Gastroesophageal sphincter (tissue), 4 donors: ENCODE measurements around the gene BPI. TPM values are rescaled to one million over a fixed set of nuclear protein-coding genes. Genes with fewer than 3 reads are reported as not detected.
A peak's percentile ranks its signal among the peaks of the same experiment; 100 is the strongest.
"Not testable (repeated sequence)": the region's sequence is repeated elsewhere in the genome, so short reads cannot be mapped to it uniquely, and the experiment has no call there.

Experiments used
- ATAC-seq: fragments of 150-250 bp; one replicate; pipeline ENCODE4 v1.9.1; 2016; ENCODE audit warnings: mild to moderate bottlenecking, moderate library complexity
- H3K27ac ChIP-seq, 4 donors: fragments of 200-600 bp; sonication (generic) in 3 of 4; 1 replicate in 3 of 4; 2 replicates in 1 of 4; pipeline ENCODE4 v1.5.1; 2016 to 2019
- H3K27me3 ChIP-seq: fragments of 200-600 bp; sonication (generic); one replicate; pipeline ENCODE4 v1.5.1; 2019
- H3K36me3 ChIP-seq, 2 donors: fragments of 200-600 bp; sonication (generic); one replicate each; pipeline ENCODE4 v1.5.1; 2019; ENCODE audit warnings: control low read depth in 1 of 2
- H3K4me1 ChIP-seq, 3 donors: fragments of 200-600 bp; sonication (generic); 1 replicate in 2 of 3; 2 replicates in 1 of 3; pipeline ENCODE4 v1.5.1; 2016 to 2019; ENCODE audit warnings: control low read depth in 2 of 3
- H3K4me3 ChIP-seq, 2 donors: fragments of 200-600 bp; sonication (generic); one replicate each; pipeline ENCODE4 v1.5.1; 2019; ENCODE audit warnings: mild to moderate bottlenecking in 1 of 2, moderate library complexity in 1 of 2
- H3K9me3 ChIP-seq, 3 donors: fragments of 200-600 bp; sonication (generic); one replicate each; pipeline ENCODE4 v1.5.1; 2017 to 2019; ENCODE audit warnings: control low read depth in 2 of 3
- EP300 ChIP-seq: sonication (generic); formaldehyde crosslinking; IDR thresholded peaks from one replicate; pipeline ENCODE4 v1.6.1; 2017; ENCODE audit warnings: antibody characterized with exemption, mild to moderate bottlenecking
- POLR2A ChIP-seq, 2 donors: fragments of 450-650 bp; IDR thresholded peaks; one replicate each; pipeline ENCODE4 v1.6.1; 2017; ENCODE audit warnings: antibody characterized with exemption in 2 of 2, mild to moderate bottlenecking in 2 of 2, moderate library complexity in 1 of 2
- POLR2AphosphoS5 ChIP-seq: sonication (generic); formaldehyde crosslinking; IDR thresholded peaks from one replicate; pipeline ENCODE4 v1.6.1; 2017; ENCODE audit warnings: antibody characterized with exemption
- WGBS, 2 donors: methylation state at CpG; one replicate each; pipeline ENCODE4 v1.1.5; 2018; ENCODE audit warnings: low coverage in 1 of 2; 5-methylcytosine and 5-hydroxymethylcytosine counted together
- total RNA-seq, 4 donors: library from RNA; depleted of rRNA; stranded (reverse); fragments of >200 nt; gene quantifications; one replicate each; pipeline ENCODE4 v1.1.0, GENCODE V29; 2016
- TF ChIP-seq, protein P1 (sequence below), 4 experiments: fragments of 200-600 bp in 2 of 4; fragments of 450-650 bp in 2 of 4; sonication (generic) in 1 of 4; IDR thresholded peaks; one replicate each; pipeline ENCODE4 v1.5.1; 2017 to 2019; ENCODE audit warnings: antibody characterized with exemption in 4 of 4, mild to moderate bottlenecking in 2 of 4, moderate library complexity in 2 of 4

BPI gene
- total RNA-seq = under 1 TPM in 2 of 4 donors, not detected in 2; 0.27 to 0.47 TPM

DNA sequence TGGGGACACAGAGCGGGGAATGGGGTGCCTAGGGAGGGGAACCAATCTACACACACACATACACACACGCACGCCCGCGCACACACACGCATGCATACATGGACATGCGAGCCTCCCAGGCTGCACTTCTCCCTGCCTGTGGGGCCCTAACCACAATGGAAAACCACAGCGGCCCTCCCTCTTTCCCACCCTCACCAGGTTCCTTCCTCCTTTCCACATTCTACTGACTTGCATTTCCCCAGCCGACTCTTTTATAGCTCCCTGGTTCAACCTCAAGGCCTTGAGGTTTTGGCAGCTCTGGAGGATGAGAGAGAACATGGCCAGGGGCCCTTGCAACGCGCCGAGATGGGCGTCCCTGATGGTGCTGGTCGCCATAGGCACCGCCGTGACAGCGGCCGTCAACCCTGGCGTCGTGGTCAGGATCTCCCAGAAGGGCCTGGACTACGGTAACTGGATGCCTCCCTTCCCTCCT lies at the start of gene BPI:
Gene BPI (plus strand): TSS at position 249 of the 472 bp plus-strand sequence. CDS start 68 bp downstream, at position 317.
- no peak within 1 kb of the TSS for H3K4me3 ChIP-seq
- H3K36me3 ChIP-seq = no peaks in the 10 kb centered on the region
- WGBS, 2 donors = 53 to 73% methylated on average over 3 to 5 of the region's 21 CpGs
- H3K27ac ChIP-seq = no peak within 1 kb of the TSS
- no peaks in the 10 kb centered on the region for H3K9me3 ChIP-seq
- no peak for ATAC-seq
- TF ChIP-seq POLR2AphosphoS5 (no peak), EP300 (no peak), POLR2A (IDR thresholded peaks at IDR 0.05) (no peak)
- TF ChIP-seq, protein P1, sequence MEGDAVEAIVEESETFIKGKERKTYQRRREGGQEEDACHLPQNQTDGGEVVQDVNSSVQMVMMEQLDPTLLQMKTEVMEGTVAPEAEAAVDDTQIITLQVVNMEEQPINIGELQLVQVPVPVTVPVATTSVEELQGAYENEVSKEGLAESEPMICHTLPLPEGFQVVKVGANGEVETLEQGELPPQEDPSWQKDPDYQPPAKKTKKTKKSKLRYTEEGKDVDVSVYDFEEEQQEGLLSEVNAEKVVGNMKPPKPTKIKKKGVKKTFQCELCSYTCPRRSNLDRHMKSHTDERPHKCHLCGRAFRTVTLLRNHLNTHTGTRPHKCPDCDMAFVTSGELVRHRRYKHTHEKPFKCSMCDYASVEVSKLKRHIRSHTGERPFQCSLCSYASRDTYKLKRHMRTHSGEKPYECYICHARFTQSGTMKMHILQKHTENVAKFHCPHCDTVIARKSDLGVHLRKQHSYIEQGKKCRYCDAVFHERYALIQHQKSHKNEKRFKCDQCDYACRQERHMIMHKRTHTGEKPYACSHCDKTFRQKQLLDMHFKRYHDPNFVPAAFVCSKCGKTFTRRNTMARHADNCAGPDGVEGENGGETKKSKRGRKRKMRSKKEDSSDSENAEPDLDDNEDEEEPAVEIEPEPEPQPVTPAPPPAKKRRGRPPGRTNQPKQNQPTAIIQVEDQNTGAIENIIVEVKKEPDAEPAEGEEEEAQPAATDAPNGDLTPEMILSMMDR (IDR thresholded peaks at IDR 0.05) = no peak
- H3K4me1 ChIP-seq = peaks cover 0 to 14% (median 4%) of the 10 kb centered on the region in 3 donors
- peaks cover 42% of the 10 kb centered on the region for H3K27me3 ChIP-seq

DNA sequence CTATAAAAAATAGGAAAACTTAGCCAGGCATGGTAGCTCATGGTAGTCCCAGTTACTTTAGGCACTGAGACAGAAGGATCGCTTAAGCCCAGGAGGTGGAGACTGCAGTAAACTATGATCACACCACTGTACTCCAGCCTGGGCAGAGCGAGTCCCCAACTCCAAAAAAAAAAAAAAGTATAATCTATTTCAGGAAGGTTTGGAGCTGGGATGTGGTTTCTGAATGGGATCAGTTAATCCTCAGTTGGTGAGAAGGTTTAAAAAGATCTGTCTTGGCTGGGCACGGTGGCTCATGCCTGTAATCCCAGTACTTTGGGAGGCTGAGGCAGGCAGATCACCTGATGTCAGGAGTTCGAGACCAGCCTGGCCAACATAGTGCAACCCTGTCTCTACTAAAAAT lies 49.3 kb upstream of the BPI start:
- H3K9me3 ChIP-seq, H3K36me3 ChIP-seq, ATAC-seq, H3K4me3 ChIP-seq: not testable (repeated sequence)
- H3K4me1 ChIP-seq = peaks cover 0 to 75% (median 3%) of the 10 kb centered on the region in 3 donors
- H3K27ac ChIP-seq = peak overlapping the region in 3 of 4 donors; percentile 57 to 77 (median 70)
- 77 to 83% methylated on average over 2 to 4 of the region's 4 CpGs for WGBS, 2 donors
- peaks cover 10% of the 10 kb centered on the region for H3K27me3 ChIP-seq

DNA sequence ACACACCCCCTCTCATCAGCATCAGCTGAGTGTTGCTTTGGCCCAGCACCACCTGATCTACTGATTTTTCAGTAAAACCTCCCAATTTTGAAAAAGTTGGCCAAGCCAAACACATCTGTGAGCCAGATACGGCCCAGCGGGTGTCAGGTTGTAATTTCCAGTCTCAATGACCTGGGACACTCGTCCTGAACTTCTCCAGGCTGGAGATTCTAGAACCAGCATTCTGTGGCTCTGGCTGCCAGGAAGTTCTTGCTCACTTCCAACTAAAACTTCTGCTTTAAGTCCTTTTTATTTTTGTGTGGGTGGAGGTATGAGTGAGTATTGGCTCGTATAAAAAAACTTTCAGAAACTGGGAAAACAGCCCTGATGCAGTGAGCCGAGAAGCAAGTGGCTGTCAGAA lies 48.6 kb upstream of the BPI start:
- TF ChIP-seq, protein P1 (IDR thresholded peaks at IDR 0.05) = no peak
- no peak for TF ChIP-seq EP300
- peak; percentile 44 for TF ChIP-seq POLR2AphosphoS5
- TF ChIP-seq POLR2A (IDR thresholded peaks at IDR 0.05) = no peak
- 32 to 42% methylated on average over 4 to 5 of the region's 5 CpGs for WGBS, 2 donors
- Histone ChIP-seq H3K36me3 (no peaks in the 10 kb centered on the region), H3K27ac (peak overlapping the region; percentile 3 to 77 (median 64)), H3K4me3 (no peak overlapping the region), H3K27me3 (peaks cover 16% of the 10 kb centered on the region), H3K4me1 (peaks cover 0 to 78% (median 0%) of the 10 kb centered on the region in 3 donors), H3K9me3 (no peaks in the 10 kb centered on the region)
- ATAC-seq = no peak

DNA sequence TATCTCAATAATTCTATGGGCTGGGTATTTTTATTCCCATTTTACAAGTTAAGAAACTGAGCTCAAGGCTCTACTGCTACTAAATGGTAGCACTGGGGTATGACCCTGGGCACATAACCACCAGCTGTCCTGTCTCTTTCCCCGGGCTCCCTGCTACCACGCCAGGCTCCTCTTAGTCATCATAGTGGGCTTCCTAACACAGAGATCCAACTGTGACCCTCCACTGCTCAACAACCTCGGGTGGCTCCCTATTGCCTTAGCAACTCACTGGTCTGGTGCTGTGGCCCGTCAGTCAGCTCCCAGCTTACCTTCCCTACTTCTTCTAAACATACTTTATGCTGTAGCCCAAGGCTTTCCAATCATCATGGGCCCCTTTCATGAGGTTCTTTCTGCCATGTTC lies 47.9 kb upstream of the BPI start:
- 74 to 86% methylated on average over 4 of the region's 4 CpGs for WGBS, 2 donors
- Histone ChIP-seq H3K4me1 (peaks cover 0 to 84% (median 0%) of the 10 kb centered on the region in 3 donors), H3K27ac (peak overlapping the region in 3 of 4 donors; percentile 57 to 77 (median 70)), H3K27me3 (peaks cover 22% of the 10 kb centered on the region), H3K4me3 (no peak overlapping the region), H3K36me3 (no peaks in the 10 kb centered on the region), H3K9me3 (no peaks in the 10 kb centered on the region)
- ATAC-seq = no peak
- no peak for TF ChIP-seq POLR2A (IDR thresholded peaks at IDR 0.05)
- TF ChIP-seq, protein P1 (IDR thresholded peaks at IDR 0.05) = no peak

DNA sequence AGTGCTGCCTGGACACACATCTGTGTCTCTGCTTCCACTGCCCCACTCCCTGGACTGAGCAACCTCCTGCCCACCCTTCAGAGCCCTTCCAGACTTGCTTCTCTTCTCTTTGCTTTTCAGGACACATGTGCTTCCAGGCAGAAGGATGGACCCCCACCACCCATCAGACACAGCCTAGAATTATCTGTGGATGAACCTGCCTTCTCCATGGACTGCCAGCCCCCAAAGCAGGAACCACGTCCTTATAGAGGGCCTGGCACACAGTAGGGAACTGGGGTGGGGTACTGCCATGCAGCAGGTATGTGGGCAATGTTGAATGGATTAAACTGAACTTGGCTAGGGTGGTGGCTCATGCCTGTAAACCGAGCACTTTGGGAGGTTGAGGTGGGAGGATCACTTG lies 47.0 kb upstream of the BPI start:
- ATAC-seq = no peak
- 40% methylated on average over 1 of the region's 2 CpGs; no CpG with 5 or more reads in 1 of the 2 donors for WGBS, 2 donors
- Histone ChIP-seq H3K4me1 (peaks cover 0 to 78% (median 0%) of the 10 kb centered on the region in 3 donors), H3K4me3 (no peak overlapping the region), H3K27ac (peak overlapping the region in 3 of 4 donors; percentile 38 to 63 (median 51)), H3K9me3 (no peaks in the 10 kb centered on the region), H3K27me3 (peaks cover 31% of the 10 kb centered on the region), H3K36me3 (no peaks in the 10 kb centered on the region)
- TF ChIP-seq EP300 (no peak), POLR2A (IDR thresholded peaks at IDR 0.05) (no peak)

DNA sequence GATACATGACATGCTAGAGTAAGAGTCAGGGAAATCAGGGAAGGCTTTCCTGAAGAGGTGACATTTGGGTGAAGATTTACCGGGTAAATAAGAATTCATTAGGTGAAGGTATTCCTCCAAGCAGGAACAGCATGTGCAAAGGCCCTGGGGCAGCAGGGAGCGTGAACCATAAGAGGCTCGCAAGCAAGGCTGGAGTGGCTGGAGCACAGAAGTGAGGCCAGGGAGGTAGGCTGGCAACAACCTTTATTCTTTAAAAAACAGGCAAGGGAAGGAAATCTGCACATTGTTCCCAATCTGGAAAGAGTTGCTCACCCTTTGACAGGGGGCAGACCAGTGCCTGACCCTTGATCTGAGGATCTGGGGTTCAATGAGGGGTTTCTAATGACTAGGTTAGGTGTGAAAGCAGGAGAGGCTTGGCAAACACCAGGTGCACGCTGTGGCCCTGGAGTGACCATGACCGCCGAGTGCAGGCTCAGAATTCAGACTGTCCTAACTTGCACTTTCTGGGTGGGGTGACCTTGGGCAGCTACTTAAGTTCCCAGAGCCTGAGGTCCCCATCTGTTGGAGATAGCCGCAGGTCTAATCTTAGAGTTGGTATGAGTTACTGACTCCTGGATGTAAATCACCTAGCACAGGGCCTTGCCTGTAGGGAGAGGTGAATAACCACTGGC lies 45.3 kb upstream of the BPI start:
- Histone ChIP-seq H3K4me3 (peak overlapping the region in 1 of 2 donors; percentile 60), H3K36me3 (no peaks in the 10 kb centered on the region), H3K9me3 (no peaks in the 10 kb centered on the region), H3K4me1 (peaks cover 0 to 61% (median 0%) of the 10 kb centered on the region in 3 donors), H3K27ac (peak overlapping the region in 3 of 4 donors; percentile 35 to 88 (median 87)), H3K27me3 (peaks cover 40% of the 10 kb centered on the region)
- no peak for ATAC-seq
- 96 to 100% methylated on average over 2 to 3 of the region's 7 CpGs for WGBS, 2 donors
- TF ChIP-seq EP300 (no peak), POLR2AphosphoS5 (no peak), POLR2A (IDR thresholded peaks at IDR 0.05) (no peak)
- TF ChIP-seq, protein P1 (IDR thresholded peaks at IDR 0.05) = no peak
